Neural cell (in vitro differentiated cells): ENCODE results near the gene LNPEP.

Experiments used
- CTCF ChIP-seq: fragments of 450-650 bp; IDR thresholded peaks from 2 replicates; pipeline ENCODE4 v1.5.1; 2014; ENCODE audit warnings: antibody characterized with exemption, mild to moderate bottlenecking, moderate library complexity; ENCODE audit not compliant: poor library complexity, severe bottlenecking
- EP300 ChIP-seq: fragments of 450-650 bp; conservative IDR thresholded peaks from 2 replicates; pipeline ENCODE4 v1.6.1; 2014; ENCODE audit warnings: antibody characterized with exemption, mild to moderate bottlenecking, moderate library complexity; ENCODE audit not compliant: poor library complexity, severe bottlenecking
- EZH2 ChIP-seq: fragments of 200-600, 300-800 bp; shearing (Covaris generic), sonication (generic); IDR thresholded peaks from 2 replicates; pipeline ENCODE4 v1.6.1; 2014; ENCODE audit warnings: antibody characterized with exemption, low read length, borderline replicate concordance, mild to moderate bottlenecking; ENCODE audit not compliant: insufficient read depth, poor library complexity, severe bottlenecking
- POLR2AphosphoS5 ChIP-seq: IDR thresholded peaks from 2 replicates; pipeline ENCODE4 v1.6.1; 2012
- RAD21 ChIP-seq: fragments of 450-650 bp; conservative IDR thresholded peaks from 2 replicates; pipeline ENCODE4 v1.6.1; 2014; ENCODE audit warnings: antibody characterized with exemption, mild to moderate bottlenecking, moderate library complexity
- SMC3 ChIP-seq: fragments of 450-650 bp; conservative IDR thresholded peaks from 2 replicates; pipeline ENCODE4 v1.6.1; 2014; ENCODE audit warnings: antibody characterized with exemption, mild to moderate bottlenecking, moderate library complexity; ENCODE audit not compliant: poor library complexity
- TAF1 ChIP-seq: IDR thresholded peaks from 2 replicates; pipeline ENCODE4 v1.6.1; 2012; ENCODE audit warnings: low read depth

- TF ChIP-seq CTCF = no peak
- TF ChIP-seq EP300 = no peak
- no peak for TF ChIP-seq RAD21
- TF ChIP-seq POLR2AphosphoS5 = no peak
- no peak for TF ChIP-seq EZH2
- no peak for TF ChIP-seq TAF1
- no peak for TF ChIP-seq SMC3
Measured at GRCh38 chr5:96896276-96896675, 39.6 kb upstream of the LNPEP start.
